ENCODE measurements around the gene SCEL.

SCEL gene

GRCh38 chr13:77521595-77522367 lies 13.7 kb upstream of the SCEL start:
- peak; percentile 16 to 29 for DNase-seq

DNA sequence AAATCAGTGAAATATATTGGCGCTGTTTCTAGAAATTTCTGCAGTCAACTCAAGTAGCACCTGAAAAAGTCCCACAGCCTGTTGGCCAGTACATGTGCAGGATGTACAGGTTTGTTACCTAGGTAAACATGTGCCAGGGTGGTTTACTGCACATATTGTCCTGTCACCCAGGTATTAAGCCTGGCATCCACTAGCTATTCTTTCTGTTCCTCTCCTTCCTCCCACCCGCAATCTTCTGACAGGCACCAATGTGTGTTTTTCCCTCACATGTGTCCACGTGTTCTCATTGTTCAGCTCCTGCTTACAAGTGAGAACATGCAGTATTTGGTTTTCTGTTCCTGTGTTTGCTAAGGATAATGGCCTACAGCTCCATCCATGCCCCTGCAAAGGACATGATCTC lies 13.1 kb upstream of the SCEL start:
- DNase-seq: no peak

DNA sequence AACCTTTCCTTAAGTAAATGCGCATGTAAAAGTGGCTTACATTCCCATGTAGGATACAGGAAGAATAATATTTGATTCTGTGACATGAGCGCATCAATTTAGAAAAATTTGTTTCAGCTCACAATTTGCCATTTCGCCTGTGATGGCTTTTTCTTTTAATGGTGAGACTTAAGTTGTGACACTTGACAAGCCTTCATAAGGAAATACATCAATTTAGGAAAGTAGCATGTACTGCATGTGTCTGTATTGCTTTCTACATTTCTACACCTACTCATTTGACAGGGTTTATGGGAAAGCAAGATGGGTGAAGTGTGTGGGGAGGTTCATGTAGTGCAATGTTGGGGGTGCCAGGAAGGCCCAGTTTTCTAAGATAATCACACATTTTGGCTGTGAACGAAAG lies 12.1 kb upstream of the SCEL start:
- no peak for DNase-seq

GRCh38 chr13:77523834-77524728 lies 11.4 kb upstream of the SCEL start:
- DNase-seq: no peak

DNA sequence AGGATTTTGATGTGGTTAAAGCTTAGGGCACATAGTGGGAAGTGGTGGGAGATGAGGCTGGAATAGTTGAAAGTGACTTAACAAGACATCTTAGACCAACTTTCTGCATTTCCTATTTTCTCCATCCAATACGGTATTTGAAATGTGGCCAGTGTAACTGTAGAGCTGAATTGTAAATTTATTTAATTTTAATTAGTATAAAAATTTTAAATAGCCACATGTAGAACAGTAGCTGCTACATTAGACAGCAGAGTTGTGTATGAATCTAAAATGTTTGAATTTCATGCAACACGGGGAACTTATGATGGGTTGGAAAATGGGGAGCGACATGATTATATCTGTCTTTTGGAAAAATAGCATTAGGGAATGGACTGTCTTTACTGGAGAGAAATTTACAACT lies 7.1 kb upstream of the SCEL start:
- DNase-seq: no peak

GRCh38 chr13:77528834-77529500 lies 6.5 kb upstream of the SCEL start:
- no peak for DNase-seq

- DNase-seq: no peak
These were observed 6.0 kb upstream of the SCEL start for GRCh38 chr13:77529501-77529840.

- DNase-seq: no peak
These were observed 4.6 kb upstream of the SCEL start for GRCh38 chr13:77530875-77531274.

DNA sequence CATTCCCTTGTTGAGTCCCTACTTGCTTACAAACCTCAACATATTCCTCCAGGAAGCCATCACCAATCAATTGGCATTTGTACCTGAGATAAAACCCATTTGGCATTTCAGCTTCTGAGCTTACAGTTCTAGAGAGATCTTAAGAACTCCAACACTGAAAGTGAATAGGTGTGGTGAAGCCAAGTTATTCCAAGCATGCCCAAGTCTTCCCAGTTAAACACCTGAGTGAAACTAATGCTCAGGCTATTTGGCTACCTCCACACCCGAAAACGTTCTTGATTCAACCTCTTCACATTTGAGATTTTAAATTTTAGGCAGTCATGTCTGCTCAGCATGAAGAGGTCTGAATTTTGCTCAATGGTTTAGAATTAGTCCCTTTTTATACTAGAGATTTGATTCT lies 2.5 kb upstream of the SCEL start:
- no peak for DNase-seq

GRCh38 chr13:77533875-77534788 lies 1.4 kb upstream of the SCEL start:
- DNase-seq: peak; percentile 19 to 26

GRCh38 chr13:77536358-77536757 lies 852 bp downstream of the SCEL start:
- DNase-seq: no peak

GRCh38 chr13:77537289-77537919 lies 1.9 kb downstream of the SCEL start:
- no peak for DNase-seq

DNA sequence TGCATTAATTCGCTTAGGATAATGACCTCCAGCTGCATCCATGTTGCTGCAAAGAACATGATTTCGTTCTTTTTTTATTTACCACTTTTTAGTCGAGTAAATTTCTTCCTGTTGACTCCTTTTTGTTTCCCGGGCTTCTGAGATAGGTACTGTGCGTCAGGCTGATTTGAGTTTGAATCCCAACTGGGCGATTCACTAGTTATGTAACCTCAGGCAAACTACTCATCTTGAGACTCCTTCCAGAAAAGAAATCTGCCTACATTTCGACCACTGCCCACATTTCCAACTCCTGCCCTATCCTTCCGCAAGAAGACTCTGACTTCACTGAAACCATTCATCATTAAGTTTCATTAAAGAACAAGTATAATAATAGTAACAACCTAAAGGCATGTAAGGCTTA lies 8.2 kb downstream of the SCEL start:
- DNase-seq: no peak

GRCh38 chr13:77544355-77544754 lies 8.8 kb downstream of the SCEL start:
- no peak for DNase-seq

DNA sequence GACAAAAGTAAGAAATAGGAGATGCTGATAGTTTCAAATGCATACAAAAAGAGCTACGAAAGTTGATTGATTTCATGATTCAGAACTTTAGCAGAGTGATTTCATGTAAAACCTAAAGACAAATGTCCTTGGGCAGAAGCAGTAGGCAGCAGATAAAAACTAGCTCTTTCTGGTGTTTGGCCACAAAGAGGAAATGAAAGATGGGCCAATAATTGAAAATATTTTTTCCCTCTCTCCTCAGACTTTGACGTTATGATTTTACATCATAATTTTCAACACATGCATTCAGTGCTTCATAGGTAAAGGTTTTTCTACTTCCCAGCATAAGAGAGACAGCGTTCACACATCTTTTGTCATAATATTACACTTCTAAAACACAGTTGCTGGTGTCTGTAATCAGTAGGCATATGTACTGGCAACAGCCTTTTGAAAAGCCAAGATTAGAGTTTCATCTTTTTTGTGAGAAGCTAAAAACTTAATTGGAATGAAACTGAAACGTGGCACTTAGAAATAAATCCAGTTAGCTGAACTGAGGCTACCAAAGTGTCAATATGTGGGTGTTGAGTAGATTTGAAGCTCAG lies 9.3 kb downstream of the SCEL start:
- no peak for DNase-seq

GRCh38 chr13:77545626-77546412 lies 10.3 kb downstream of the SCEL start:
- DNase-seq: no peak

- DNase-seq: no peak
These were observed 12.6 kb downstream of the SCEL start for GRCh38 chr13:77548095-77548494.

DNA sequence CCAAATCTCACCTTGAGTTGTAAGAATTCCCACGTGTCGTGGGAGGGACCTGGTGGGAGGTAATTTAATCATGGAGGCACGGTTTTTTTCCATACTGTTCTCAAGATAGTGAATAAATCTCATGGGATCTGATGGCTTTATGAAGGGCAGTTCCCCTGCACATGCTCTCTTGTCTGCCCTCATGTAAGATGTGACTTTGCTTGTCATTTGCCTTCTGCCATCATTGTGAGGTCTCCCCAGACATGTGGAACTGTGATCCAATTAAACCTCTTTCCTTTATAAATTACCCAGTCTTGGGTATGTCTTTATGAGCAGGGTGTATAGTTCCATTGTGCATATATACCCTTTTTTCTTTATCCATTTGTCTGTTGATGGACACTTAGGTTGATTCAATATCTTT lies 13.1 kb downstream of the SCEL start:
- DNase-seq: no peak

GRCh38 chr13:77554069-77554468 lies 18.6 kb downstream of the SCEL start:
- no peak for DNase-seq

DNA sequence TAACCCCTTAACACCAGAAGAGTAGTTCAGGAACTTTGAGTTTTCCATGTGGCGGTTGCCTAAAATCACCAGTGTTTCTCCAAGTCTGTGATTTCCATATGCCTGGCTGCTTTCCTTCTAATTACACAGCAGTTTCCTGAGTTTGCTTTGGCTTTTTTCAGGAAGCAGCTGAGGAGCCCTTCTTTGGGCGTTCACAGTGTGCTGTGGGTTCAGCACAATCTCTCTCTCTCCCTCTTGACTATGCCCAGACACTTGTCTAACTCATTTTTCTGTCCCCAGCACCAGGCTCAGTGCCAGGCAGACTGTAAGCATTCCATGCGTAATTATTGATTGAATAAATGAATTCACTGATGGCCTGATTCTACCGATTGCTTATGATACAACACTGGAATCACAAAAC lies 19.7 kb downstream of the SCEL start:
- no peak for DNase-seq

DNA sequence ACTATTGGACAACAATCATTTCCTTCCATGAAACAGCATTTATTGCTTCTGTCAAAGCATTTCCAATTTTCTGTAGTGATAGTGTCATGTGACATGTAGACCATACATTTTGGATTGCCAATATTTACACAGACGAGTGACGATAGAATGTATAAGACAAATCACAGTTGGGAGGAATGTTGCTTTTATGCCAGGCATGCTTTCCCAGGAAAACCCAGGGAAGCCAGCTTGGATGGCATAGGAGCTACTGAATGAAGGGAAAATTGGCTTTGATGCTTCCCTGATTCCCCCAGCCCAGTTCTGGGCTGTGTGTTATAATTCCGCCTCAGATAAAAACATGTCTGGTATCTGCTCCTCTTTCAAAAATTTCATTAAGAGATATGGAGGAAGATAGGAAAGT lies 22.5 kb downstream of the SCEL start:
- DNase-seq: no peak
